Erythroblast (primary cell): Measurements from ENCODE around the gene LPAR2.

Source experiments
- DNase-seq, 2 experiments: peaks; one replicate each; lab custom pipeline; 2025; lab: John Stamatoyannopoulos, UW
- GATA1 ChIP-seq: IDR thresholded peaks from 2 replicates; pipeline ENCODE4 v1.6.1; 2011; ENCODE audit warnings: low read depth, mild to moderate bottlenecking, control low read depth, low read length, moderate library complexity
- POLR2A ChIP-seq: IDR thresholded peaks from 2 replicates; pipeline ENCODE4 v1.6.1; 2011; ENCODE audit warnings: mild to moderate bottlenecking, low read length

Gene LPAR2

DNA sequence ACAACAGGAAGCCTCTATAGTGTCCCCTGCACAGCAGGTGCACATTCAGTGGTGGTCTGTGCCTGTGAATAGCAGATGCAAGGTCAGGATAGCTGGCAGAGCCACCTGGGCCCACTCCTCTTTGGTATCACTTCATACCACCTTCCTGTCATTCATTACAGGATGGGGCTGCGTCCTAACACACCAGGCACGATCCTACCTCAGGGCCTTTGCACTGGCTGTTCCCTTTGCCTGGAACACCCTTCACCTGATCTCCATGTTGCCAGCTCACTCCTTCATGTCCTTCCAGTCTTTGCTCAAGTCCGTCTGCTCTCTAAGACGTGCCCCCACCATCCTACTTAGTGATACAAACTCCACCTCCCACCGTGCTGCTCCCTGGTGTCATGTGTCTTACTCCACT, 4.6 kb upstream of the LPAR2 start:
- DNase-seq, result no peak
- TF ChIP-seq POLR2A, result no peak
- no peak for TF ChIP-seq GATA1

DNA sequence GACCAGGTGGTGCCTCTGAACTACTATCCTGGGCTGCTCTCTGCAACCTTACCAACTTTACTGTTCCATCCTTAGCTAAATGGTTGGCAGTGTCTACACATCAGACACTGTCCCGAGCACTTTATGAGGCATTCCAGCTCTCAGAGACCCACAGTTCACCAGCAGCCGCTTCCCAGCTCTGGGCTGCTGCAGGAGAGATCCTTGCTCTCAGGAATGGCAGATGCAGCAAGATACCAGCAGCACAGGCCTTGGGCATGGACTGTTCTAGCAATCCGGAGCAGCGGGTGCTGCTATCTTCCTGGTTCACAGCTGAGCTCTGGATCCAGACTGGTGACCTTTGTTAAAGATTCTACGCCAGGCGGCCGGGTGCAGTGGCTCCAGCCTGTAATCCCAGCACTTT, 3.3 kb upstream of the LPAR2 start:
- no peak for DNase-seq
- TF ChIP-seq GATA1, result no peak
- TF ChIP-seq POLR2A, result no peak

DNA sequence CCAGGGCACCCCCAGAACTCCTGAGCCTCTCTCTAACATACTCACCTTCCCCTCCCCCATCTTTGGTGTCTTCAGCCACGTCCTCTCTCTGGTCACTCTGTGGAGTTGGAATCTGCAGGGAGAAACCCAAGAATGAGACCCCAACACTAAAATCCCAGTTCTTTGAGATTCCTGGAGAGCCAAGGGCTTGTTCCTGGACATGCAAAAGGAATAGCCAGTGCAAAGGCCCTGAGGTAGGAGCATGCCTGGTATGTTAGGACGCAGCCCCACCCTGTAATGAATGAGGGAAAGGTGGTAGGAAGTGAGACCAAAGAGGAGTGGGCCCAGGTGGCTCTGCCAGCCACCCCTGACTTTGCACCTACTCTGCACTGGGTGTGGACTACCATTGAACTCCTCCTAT, 2.4 kb upstream of the LPAR2 start:
- no peak for DNase-seq
- no peak for TF ChIP-seq GATA1
- no peak for TF ChIP-seq POLR2A

DNA sequence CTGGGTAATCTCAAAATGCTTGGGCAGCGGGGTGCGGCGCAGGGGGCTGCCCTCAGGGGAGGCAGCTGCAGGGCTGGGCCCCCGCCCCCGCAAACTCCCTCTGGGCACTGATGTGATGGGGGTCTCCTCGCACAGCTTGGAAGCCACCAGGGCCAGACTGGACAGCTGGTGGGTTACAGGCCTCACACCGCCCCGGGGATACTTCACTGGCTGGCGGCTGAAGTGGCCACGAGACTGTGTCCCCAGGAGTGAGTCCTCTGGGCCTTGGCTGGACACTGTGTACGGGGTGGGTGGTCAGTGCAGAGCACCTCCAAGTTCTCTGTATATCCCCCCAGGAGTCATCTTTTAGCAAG, 2.0 kb upstream of the LPAR2 start:
- no peak for DNase-seq
- no peak for TF ChIP-seq GATA1

DNA sequence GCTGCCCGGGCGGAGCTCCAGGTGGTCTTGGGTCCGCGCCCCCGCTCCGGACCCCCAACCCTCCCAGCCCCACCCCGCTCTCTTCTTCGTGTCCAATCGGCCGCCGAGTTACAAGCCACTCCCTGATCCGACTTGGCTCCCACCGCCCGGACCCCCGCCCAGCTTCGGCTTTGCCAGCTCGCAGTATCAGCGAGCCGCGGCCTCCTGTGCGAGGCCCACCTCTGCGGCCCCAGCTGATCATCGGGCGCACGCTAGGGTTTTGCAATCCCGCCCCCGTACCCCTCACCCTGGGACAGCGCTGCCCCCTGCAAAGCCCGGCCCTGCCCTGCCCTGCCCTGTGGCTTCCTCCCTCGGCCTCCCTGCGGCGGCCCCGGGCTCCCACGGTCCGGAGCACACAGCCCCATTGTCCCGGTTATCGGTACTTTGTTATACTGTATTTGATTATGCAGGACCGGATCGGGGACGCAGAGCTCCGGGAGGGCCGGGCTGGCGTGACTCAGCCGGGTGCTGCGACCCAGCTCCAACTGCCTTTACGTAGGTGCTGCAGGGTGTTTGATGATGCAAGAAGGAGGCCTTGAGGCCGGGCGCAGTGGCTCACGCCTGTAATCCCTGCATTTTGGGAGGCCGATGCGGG, 598 bp upstream of the LPAR2 start:
- DNase-seq, result no peak

DNA sequence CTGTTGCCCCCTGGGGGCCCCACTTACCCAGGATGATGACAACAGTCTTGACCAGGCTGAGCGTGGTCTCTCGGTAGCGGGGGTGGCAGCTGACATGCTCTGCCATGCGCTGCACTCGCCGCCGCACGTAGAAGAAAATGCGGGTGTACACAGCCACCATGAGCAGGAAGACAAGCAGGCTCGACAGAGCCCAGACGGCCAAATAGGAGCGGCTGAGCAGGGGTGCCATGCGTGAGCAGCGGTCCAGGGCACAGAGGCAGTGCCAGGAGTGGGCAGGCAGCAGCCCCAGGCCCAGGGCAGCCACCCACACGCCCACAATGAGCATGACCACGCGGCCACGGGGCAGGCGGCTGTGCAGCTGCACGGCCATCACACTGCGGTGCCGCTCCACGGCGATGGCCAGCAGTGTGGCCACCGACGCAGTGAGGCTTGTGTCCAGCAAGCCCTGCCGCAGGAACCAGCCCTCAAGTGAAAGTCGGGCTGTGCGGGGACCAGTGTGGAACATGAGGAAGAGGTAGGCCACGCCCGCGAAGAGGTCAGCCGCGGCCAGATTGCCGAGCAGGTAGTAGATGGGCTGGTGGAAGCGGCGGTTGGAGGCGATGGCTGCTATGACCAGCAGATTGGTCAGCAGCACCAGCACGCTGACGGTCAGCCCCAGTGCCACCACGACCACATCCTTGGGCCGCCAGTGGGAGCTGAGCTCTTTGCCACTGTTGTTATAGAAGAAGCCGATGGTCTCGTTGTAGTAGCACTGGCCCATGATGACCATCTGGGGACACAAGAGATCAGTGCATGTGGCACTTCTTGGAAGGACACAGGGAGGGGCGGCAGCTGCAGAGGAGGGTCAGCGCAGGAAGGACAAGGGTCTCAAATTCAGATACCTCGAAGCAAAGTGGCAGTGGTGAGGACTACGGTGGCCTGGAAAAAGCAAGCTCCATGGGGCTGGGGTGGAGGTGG, 1.2 kb downstream of the LPAR2 start:
- no peak for DNase-seq
- TF ChIP-seq POLR2A, result no peak
- no peak for TF ChIP-seq GATA1

More for the DNA sequence above, 598 bp upstream of the LPAR2 start:
- TF ChIP-seq GATA1, result no peak
- TF ChIP-seq POLR2A, result no peak

DNA sequence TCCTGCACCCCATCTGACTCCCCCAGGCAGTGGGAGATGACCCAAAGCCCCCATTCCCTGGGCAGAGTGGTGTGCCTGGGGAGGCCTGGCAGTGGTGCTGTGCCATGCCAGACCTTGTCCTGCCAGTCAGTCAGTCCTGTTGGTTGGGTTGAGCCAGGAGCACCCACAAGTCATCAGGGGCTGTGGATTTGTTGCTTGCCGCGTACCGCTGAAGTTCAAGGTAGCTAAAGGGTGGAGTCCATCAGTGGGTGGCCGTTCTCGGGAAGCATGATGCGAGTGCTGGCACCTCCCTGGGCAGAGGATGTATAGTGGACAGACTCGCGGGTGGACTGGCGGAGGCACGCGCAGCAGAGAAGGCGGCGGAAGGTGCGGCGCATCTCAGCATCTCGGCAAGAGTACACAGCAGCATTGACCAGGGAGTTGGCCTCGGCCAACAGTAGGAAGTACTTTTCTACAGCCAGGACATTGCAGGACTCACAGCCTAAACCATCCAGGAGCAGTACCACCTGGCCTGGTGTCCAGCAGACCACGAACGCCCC, 3.9 kb downstream of the LPAR2 start:
- DNase-seq, result no peak
- no peak for TF ChIP-seq GATA1
- TF ChIP-seq POLR2A, result no peak

DNA sequence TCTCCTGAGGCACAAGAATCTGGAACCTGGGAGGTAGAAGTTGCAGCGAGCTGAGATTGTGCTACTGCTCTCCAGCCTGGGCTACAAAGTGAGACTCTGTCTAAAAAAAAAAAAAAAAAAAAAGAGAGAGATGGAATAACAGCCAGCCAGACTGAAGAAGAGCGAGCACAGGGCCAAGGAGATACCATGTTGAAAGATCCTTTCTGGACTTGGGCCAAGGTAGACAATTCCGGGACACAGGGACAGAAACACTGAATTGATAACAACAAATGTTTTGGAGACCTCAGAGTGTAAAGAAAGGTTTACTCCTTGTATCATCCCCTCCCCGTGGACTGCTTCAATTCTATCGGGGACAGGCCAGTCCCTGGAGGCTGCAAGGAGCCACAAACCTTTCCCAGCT, 4.6 kb downstream of the LPAR2 start:
- TF ChIP-seq POLR2A (no peak), GATA1 (no peak)
- DNase-seq, result no peak

DNA sequence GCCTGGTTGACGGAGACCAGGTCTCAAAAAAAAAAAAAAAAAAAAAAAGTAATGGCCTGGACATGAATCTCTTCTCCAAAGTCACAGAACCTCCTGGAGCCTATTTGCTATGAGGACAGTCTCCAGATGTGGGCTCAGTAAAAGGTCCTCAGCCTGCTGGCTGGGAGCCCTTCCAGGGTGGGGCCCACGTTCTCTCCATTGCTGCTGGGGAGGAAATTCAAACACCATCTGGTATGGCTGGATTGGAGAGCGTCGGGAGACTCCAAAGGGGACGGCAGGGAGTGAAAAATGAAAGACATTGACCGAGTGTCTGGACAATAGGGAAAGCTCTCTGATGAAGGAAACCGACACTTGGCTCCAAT, 8.2 kb downstream of the LPAR2 start:
- no peak for DNase-seq
- TF ChIP-seq GATA1 (no peak), POLR2A (no peak)

DNA sequence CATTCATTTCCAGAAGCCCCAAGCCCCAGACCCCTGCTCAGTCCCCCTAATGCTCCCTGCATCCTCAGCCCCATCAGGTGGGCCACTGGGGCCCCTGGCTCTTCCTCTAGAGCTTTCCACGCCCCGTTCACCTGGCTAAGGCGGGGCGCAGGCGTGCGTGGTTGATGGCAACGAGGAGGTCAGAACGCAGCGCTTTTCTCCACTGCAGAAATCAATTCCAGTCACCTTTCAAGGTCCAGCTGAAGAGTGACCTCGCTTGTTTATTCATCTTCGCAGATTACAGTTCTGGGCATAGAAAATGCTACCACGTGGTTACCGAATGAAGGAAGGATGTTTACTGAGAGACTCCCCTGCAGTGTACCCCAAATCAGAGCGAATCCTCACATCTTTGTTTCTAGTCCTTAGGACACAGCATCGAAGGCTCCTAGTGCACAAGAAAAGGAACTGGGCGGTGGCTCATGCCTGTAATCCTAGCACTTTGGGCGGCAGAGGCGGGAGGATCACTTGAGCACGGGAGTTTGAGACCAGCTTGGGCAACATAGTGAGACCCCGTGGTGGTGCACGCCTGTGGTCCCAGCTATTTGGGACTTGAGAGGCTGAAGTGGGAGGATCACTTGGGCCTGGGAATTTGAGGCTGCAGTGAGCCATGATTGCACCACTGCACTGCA, 8.7 kb downstream of the LPAR2 start:
- DNase-seq, result no peak
- TF ChIP-seq GATA1 (no peak), POLR2A (no peak)

DNA sequence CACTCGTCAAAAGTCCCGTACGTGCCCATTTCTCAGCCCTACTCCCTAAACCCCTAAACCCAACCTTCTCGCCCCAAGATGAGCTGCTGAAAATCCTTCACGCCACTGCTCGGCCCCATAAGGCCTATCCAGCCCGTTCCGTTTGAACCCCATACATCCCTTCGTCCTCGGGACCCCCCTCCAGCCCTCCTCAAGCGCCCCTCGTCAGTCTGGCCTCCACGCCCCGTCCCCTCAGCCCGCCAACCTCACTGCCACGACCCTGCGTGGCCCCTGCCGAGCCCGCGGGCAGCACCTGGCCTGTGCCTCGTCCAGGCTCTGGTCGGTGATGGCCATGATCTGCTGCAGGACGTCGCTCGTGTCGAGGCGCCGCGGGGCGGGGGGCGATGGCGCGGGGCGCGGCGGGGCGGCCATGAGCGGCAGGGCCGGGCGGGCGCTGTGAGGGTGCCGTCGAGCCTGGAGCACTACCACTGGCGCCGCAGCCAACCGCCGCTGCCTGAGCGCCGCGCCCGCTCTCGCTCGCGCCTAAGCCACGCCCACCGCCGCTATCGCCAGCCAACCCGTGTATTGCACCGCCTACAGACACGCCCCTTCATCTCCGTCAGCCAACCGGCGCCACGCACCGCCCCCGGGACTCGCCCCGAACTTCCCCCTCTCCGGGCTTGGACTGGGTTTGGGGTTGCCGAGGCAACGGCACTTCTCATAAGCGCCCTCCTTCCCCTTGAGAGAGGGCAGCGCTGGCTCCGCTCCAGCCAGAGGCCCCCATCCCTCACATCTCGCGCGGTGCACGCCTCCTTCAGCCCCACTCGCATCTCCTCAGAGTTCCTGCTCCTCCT, 9.6 kb downstream of the LPAR2 start, which contains the start of gene PBX4:
Gene PBX4 (minus strand): TSS at position 469 of the 833 bp plus-strand sequence. CDS start 58 bp downstream, at position 411.
- TF ChIP-seq POLR2A, result no peak
- TF ChIP-seq GATA1, result no peak
- peak; percentile 85 to 88 for DNase-seq

DNA sequence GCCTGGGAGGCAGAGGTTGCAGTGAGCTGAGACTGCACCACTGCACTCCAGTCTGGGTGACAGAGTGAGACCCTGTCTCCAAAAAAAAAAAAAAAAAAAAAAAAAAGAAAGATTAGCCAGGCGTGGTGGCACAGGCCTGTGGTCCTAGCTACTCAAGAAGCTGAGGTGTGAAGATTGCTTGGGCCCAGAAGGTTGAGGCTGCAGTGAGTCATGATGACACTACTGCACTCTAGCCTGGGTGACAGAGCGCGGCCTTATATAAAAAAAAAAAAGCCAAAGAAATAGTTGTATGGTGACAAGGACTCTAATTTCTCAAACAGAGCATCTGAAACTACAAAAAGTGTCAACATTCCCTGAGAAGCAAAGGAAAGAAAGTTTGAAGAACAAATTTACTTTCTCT, 12.9 kb downstream of the LPAR2 start:
- TF ChIP-seq GATA1 (no peak), POLR2A (no peak)
- no peak for DNase-seq

DNA sequence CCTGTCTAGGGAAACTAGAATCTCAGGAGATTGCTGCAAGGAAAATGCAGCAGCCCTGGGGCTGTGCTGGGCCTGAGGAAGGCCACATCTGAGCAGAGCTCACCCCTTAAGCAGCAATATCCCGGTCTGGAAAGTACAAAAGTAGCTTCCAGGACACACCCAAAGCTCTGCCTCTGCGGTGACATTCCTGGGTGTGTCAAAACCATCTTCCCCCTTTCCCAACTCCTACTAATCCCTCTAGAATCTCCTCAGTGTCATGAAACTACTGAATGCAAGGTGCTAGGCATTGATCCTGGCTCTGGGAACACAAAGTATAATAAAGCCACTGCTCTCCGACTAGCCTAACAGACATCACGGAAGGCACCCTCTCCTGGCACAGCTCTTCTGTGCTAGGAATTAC, 14.5 kb downstream of the LPAR2 start:
- no peak for TF ChIP-seq GATA1
- no peak for TF ChIP-seq POLR2A
- no peak for DNase-seq
